HepG2 (cell line): Measurements from ENCODE around the gene BACH2. TPM values are rescaled to one million over a fixed set of nuclear protein-coding genes. Genes with fewer than 3 reads are reported as not detected.

ENCODE experiments used
- ELK4 ChIP-seq: sonication (generic); formaldehyde crosslinking; IDR thresholded peaks from 2 replicates; pipeline ENCODE4 v1.9.0; 2021; ENCODE audit warnings: missing genetic modification reagents, borderline replicate concordance
- GATAD2A ChIP-seq: IDR thresholded peaks from 2 replicates; pipeline ENCODE4 v1.6.1; 2016
- JARID2 ChIP-seq: sonication (generic); formaldehyde crosslinking; IDR thresholded peaks from 2 replicates; pipeline ENCODE4 v1.8.1; 2023; ENCODE audit warnings: missing genetic modification reagents, inconsistent platforms; ENCODE audit not compliant: insufficient replicate concordance
- MAFG ChIP-seq: sonication (generic); formaldehyde crosslinking; IDR thresholded peaks from 2 replicates; pipeline ENCODE4 v1.5.1; 2020; ENCODE audit warnings: mild to moderate bottlenecking, missing genetic modification reagents
- MTA1 ChIP-seq: sonication (generic); formaldehyde crosslinking; IDR thresholded peaks from 2 replicates; pipeline ENCODE4 v1.4.0; 2020; ENCODE audit warnings: missing genetic modification reagents, mild to moderate bottlenecking, borderline replicate concordance
- PRDM10 ChIP-seq: sonication (generic); formaldehyde crosslinking; IDR thresholded peaks from 2 replicates; pipeline ENCODE4 v1.4.0; 2020; ENCODE audit warnings: low read depth, missing genetic modification reagents
- SP5 ChIP-seq: IDR thresholded peaks from 2 replicates; pipeline ENCODE4 v1.6.1; 2016; ENCODE audit warnings: low read depth, borderline replicate concordance
- TEAD3 ChIP-seq: optimal IDR thresholded peaks from 2 replicates; pipeline ENCODE3; 2016; ENCODE audit warnings: borderline replicate concordance
- TSC22D2 ChIP-seq: sonication (generic); formaldehyde crosslinking; IDR thresholded peaks from 2 replicates; pipeline ENCODE4 v1.5.1; 2020; ENCODE audit warnings: missing genetic modification reagents, mild to moderate bottlenecking, borderline replicate concordance
- ZNF24 ChIP-seq: fragments of 450-650 bp; IDR thresholded peaks from 2 replicates; pipeline ENCODE4 v1.6.1; 2017; ENCODE audit warnings: antibody characterized with exemption, mild to moderate bottlenecking
- ZNF350 ChIP-seq: sonication (generic); formaldehyde crosslinking; IDR thresholded peaks from 2 replicates; pipeline ENCODE4 v1.4.0; 2020; ENCODE audit warnings: mild to moderate bottlenecking, low read depth, missing genetic modification reagents, borderline replicate concordance
- ZNF451 ChIP-seq: sonication (generic); formaldehyde crosslinking; IDR thresholded peaks from 2 replicates; pipeline ENCODE4 v1.5.0; 2020; ENCODE audit warnings: mild to moderate bottlenecking, missing genetic modification reagents
- ZNF639 ChIP-seq: conservative IDR thresholded peaks from 2 replicates; pipeline ENCODE4 v1.6.1; 2018; ENCODE audit warnings: missing genetic modification reagents
- polyA plus RNA-seq, 8 experiments: library from polyadenylated mRNA; depleted of rRNA in 3 of 8; stranded (reverse) in 7 of 8; unstranded in 1 of 8; fragments of >200 nt; fragmentation: Illumina TruSeq in 4 of 8; extraction: Trizol in 4 of 8; gene quantifications; 2 replicates each; pipeline versions ENCODE4 v1.2.1 to v1.2.3, GENCODE V29; 2011 to 2016; ENCODE audit warnings: low read depth in 4 of 8, missing spikeins in 1 of 8, mixed read lengths in 1 of 8; ENCODE audit not compliant: insufficient read depth in 1 of 8
- total RNA-seq, 5 experiments: library from RNA; depleted of rRNA; stranded (reverse); fragments of >200 nt; fragmentation: Illumina TruSeq; extraction: Trizol; gene quantifications; 2 replicates each; pipeline ENCODE4 v1.2.3, GENCODE V29; 2016; ENCODE audit warnings: low read depth in 1 of 5
- TF ChIP-seq, protein P1 (sequence below): sonication (generic); formaldehyde crosslinking; IDR thresholded peaks from 2 replicates; pipeline ENCODE4 v1.5.0; 2020; ENCODE audit warnings: missing genetic modification reagents
- TF ChIP-seq, protein P2 (sequence below): sonication (generic); formaldehyde crosslinking; IDR thresholded peaks from 2 replicates; pipeline ENCODE4 v1.4.0; 2020; ENCODE audit warnings: missing genetic modification reagents
- TF ChIP-seq, protein P3 (sequence below): IDR thresholded peaks from 2 replicates; pipeline ENCODE4 v1.6.1; 2016; ENCODE audit warnings: mild to moderate bottlenecking

BACH2 gene
- total and polyA plus RNA-seq, 2 of the 13 experiments (the other 11 are each of a cell fraction or from before 2014, with no cell fraction given), result 0.01 TPM; not detected in 1

DNA sequence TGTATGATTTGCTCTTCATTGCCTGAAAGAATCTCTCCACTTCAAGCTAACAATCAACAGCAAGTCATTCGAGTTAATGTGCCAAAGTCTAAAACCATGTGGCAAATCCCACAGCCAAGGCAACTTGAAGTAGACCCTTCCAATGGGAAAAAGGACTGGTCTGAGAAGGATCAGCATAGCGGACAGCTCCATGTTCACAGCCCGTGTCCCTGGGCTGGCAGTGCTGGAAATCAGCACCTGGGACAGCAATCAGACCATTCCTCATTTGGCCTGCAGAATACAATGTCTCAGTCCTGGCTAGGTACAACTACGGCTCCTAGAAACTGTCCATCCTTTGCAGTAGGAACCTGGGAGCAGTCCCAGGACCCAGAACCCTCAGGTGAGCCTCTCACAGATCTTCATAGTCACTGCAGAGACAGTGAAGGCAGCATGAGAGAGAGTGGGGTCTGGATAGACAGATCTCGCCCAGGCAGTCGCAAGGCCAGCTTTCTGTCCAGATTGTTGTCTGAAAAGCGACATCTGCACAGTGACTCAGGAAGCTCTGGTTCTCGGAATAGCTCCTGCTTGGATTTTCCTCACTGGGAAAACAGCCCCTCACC lies 401.3 kb downstream of the BACH2 start (continued):
- TF ChIP-seq ELK4 (CRISPR knock-in tag), result no peak
- TF ChIP-seq, protein P1, sequence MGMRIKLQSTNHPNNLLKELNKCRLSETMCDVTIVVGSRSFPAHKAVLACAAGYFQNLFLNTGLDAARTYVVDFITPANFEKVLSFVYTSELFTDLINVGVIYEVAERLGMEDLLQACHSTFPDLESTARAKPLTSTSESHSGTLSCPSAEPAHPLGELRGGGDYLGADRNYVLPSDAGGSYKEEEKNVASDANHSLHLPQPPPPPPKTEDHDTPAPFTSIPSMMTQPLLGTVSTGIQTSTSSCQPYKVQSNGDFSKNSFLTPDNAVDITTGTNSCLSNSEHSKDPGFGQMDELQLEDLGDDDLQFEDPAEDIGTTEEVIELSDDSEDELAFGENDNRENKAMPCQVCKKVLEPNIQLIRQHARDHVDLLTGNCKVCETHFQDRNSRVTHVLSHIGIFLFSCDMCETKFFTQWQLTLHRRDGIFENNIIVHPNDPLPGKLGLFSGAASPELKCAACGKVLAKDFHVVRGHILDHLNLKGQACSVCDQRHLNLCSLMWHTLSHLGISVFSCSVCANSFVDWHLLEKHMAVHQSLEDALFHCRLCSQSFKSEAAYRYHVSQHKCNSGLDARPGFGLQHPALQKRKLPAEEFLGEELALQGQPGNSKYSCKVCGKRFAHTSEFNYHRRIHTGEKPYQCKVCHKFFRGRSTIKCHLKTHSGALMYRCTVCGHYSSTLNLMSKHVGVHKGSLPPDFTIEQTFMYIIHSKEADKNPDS (CRISPR knock-in tag), result no peak
- 0 out of 2 replicates have a peak, but pooled peaks have one; percentile 35 for TF ChIP-seq ZNF451 (CRISPR knock-in tag)
- TF ChIP-seq GATAD2A (CRISPR knock-in tag), result peak; percentile 53; the same call in 1 of the 2 replicates
- TF ChIP-seq ZNF24, result no peak
- peak; percentile 52; the same call in 1 of the 2 replicates for TF ChIP-seq PRDM10 (CRISPR knock-in tag)
- TF ChIP-seq TEAD3 (CRISPR knock-in tag), result peak; percentile 60
- TF ChIP-seq MAFG (CRISPR knock-in tag), result no peak
- no peak for TF ChIP-seq JARID2 (CRISPR knock-in tag)
- TF ChIP-seq MTA1 (CRISPR knock-in tag), result no peak
- TF ChIP-seq, protein P2, sequence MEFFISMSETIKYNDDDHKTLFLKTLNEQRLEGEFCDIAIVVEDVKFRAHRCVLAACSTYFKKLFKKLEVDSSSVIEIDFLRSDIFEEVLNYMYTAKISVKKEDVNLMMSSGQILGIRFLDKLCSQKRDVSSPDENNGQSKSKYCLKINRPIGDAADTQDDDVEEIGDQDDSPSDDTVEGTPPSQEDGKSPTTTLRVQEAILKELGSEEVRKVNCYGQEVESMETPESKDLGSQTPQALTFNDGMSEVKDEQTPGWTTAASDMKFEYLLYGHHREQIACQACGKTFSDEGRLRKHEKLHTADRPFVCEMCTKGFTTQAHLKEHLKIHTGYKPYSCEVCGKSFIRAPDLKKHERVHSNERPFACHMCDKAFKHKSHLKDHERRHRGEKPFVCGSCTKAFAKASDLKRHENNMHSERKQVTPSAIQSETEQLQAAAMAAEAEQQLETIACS (CRISPR knock-in tag), result no peak
- TF ChIP-seq ZNF639, result 0 out of 2 replicates have a peak, but pooled peaks have one; percentile 59
- TF ChIP-seq, protein P3, sequence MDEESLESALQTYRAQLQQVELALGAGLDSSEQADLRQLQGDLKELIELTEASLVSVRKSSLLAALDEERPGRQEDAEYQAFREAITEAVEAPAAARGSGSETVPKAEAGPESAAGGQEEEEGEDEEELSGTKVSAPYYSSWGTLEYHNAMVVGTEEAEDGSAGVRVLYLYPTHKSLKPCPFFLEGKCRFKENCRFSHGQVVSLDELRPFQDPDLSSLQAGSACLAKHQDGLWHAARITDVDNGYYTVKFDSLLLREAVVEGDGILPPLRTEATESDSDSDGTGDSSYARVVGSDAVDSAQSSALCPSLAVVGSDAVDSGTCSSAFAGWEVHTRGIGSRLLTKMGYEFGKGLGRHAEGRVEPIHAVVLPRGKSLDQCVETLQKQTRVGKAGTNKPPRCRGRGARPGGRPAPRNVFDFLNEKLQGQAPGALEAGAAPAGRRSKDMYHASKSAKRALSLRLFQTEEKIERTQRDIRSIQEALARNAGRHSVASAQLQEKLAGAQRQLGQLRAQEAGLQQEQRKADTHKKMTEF (CRISPR knock-in tag), result peak; percentile 49; the same call in 1 of the 2 replicates
- TF ChIP-seq SP5 (CRISPR knock-in tag), result no peak
- peak; percentile 98 for TF ChIP-seq TSC22D2
- no peak for TF ChIP-seq ZNF350 (CRISPR knock-in tag)
